Osteoblast (primary cell): ENCODE measurements around the gene RTP5. TPM values are rescaled to one million over a fixed set of nuclear protein-coding genes. Genes with fewer than 3 reads are reported as not detected.
"Not testable (repeated sequence)": the region's sequence is repeated elsewhere in the genome, so short reads cannot be mapped to it uniquely, and the experiment has no call there.

Experiments
- DNase-seq: peaks from one replicate; pipeline ENCODE4 v3.0.0; 2011; ENCODE audit warnings: low spot score, mixed read lengths; ENCODE audit not compliant: insufficient read length; ENCODE audit errors: missing footprints
- H2AFZ ChIP-seq: 2 replicates; pipeline ENCODE4 v1.6.0; 2011; ENCODE audit warnings: mild to moderate bottlenecking, low read length
- H3K27ac ChIP-seq: 2 replicates; pipeline ENCODE4 v1.5.1; 2011; ENCODE audit warnings: mild to moderate bottlenecking, low read depth, low read length, moderate library complexity
- H3K27me3 ChIP-seq: 2 replicates; pipeline ENCODE4 v1.6.0; 2012; ENCODE audit warnings: mild to moderate bottlenecking, control low read depth, inconsistent platforms, low read length, moderate library complexity; ENCODE audit not compliant: insufficient read depth
- H3K36me3 ChIP-seq: 2 replicates; pipeline ENCODE4 v1.5.1; 2011; ENCODE audit warnings: mild to moderate bottlenecking, low read length, control low read depth, moderate library complexity; ENCODE audit not compliant: insufficient read depth
- H3K4me1 ChIP-seq: 2 replicates; pipeline ENCODE4 v1.5.1; 2011; ENCODE audit warnings: mild to moderate bottlenecking, low read length, control low read depth, moderate library complexity; ENCODE audit not compliant: insufficient read depth
- H3K4me2 ChIP-seq: 2 replicates; pipeline ENCODE4 v1.6.0; 2011; ENCODE audit warnings: mild to moderate bottlenecking, low read length; ENCODE audit not compliant: insufficient read depth
- H3K4me3 ChIP-seq: fragments of 200-600 bp; sonication (generic); 3 replicates; pipeline ENCODE4 v1.5.1; 2012; ENCODE audit warnings: mild to moderate bottlenecking, low read length, inconsistent platforms; ENCODE audit not compliant: insufficient read depth
- H3K79me2 ChIP-seq: 2 replicates; pipeline ENCODE4 v1.6.0; 2012; ENCODE audit warnings: mild to moderate bottlenecking, low read length, control low read depth, inconsistent platforms; ENCODE audit not compliant: insufficient read depth
- H3K9me3 ChIP-seq: 2 replicates; pipeline ENCODE4 v1.5.1; 2011; ENCODE audit warnings: low read depth, low read length, control low read depth
- H4K20me1 ChIP-seq: 2 replicates; pipeline ENCODE4 v1.6.0; 2012; ENCODE audit warnings: mild to moderate bottlenecking, low read length, control low read depth; ENCODE audit not compliant: insufficient read depth
- total RNA-seq: library from RNA; depleted of rRNA; stranded (reverse); fragments of >200 nt; gene quantifications from 2 replicates; pipeline ENCODE4 v1.2.3, GENCODE V29; 2012
- TF ChIP-seq, protein P1 (sequence below): IDR thresholded peaks from 2 replicates; pipeline ENCODE4 v1.5.1; 2011; ENCODE audit warnings: mild to moderate bottlenecking, low read depth, low read length, moderate library complexity; ENCODE audit errors: extremely low read depth

The RTP5 gene
- total RNA-seq, 1 donor, result not detected

GRCh38 chr2:241874277-241874925 lies 4.9 kb downstream of the RTP5 start:
- H3K4me3 ChIP-seq, result no peak overlapping the region
- no peak overlapping the region for H2AFZ ChIP-seq
- H3K27me3 ChIP-seq, result no peaks in the 10 kb centered on the region
- H4K20me1 ChIP-seq, result no peaks in the 10 kb centered on the region
- H3K27ac ChIP-seq, result no peak overlapping the region
- H3K4me2 ChIP-seq, result no peak overlapping the region
- no peaks in the 10 kb centered on the region for H3K9me3 ChIP-seq
- no peak for DNase-seq
- TF ChIP-seq, protein P1, sequence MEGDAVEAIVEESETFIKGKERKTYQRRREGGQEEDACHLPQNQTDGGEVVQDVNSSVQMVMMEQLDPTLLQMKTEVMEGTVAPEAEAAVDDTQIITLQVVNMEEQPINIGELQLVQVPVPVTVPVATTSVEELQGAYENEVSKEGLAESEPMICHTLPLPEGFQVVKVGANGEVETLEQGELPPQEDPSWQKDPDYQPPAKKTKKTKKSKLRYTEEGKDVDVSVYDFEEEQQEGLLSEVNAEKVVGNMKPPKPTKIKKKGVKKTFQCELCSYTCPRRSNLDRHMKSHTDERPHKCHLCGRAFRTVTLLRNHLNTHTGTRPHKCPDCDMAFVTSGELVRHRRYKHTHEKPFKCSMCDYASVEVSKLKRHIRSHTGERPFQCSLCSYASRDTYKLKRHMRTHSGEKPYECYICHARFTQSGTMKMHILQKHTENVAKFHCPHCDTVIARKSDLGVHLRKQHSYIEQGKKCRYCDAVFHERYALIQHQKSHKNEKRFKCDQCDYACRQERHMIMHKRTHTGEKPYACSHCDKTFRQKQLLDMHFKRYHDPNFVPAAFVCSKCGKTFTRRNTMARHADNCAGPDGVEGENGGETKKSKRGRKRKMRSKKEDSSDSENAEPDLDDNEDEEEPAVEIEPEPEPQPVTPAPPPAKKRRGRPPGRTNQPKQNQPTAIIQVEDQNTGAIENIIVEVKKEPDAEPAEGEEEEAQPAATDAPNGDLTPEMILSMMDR, result no peak
- no peaks in the 10 kb centered on the region for H3K4me1 ChIP-seq
- H3K36me3 ChIP-seq, result no peaks in the 10 kb centered on the region
- no peaks in the 10 kb centered on the region for H3K79me2 ChIP-seq

GRCh38 chr2:241875754-241876527 lies 6.4 kb downstream of the RTP5 start:
- not testable (repeated sequence) for H2AFZ ChIP-seq, H3K4me1 ChIP-seq, H3K27ac ChIP-seq, DNase-seq, H3K4me2 ChIP-seq, H3K9me3 ChIP-seq, H3K4me3 ChIP-seq, H3K27me3 ChIP-seq, H3K36me3 ChIP-seq, H3K79me2 ChIP-seq, H4K20me1 ChIP-seq
- TF ChIP-seq, protein P1, result peak; percentile 37

- no peaks in the 10 kb centered on the region for H3K79me2 ChIP-seq
- no peak overlapping the region for H2AFZ ChIP-seq
- peaks cover 7% of the 10 kb centered on the region for H3K4me1 ChIP-seq
- H3K4me3 ChIP-seq, result no peak overlapping the region
- no peaks in the 10 kb centered on the region for H4K20me1 ChIP-seq
- H3K36me3 ChIP-seq, result no peaks in the 10 kb centered on the region
- no peak overlapping the region for H3K4me2 ChIP-seq
- no peaks in the 10 kb centered on the region for H3K27me3 ChIP-seq
- no peak overlapping the region for H3K27ac ChIP-seq
- H3K9me3 ChIP-seq, result no peaks in the 10 kb centered on the region
- TF ChIP-seq, protein P1, result no peak
- no peak for DNase-seq
Observed at GRCh38 chr2:241876528-241877196, 7.1 kb downstream of the RTP5 start.

- DNase-seq, result no peak
- no peak overlapping the region for H2AFZ ChIP-seq
- H3K4me1 ChIP-seq, result peaks cover 12% of the 10 kb centered on the region
- no peak overlapping the region for H3K27ac ChIP-seq
- no peaks in the 10 kb centered on the region for H3K36me3 ChIP-seq
- no peaks in the 10 kb centered on the region for H3K79me2 ChIP-seq
- no peak overlapping the region for H3K4me2 ChIP-seq
- no peaks in the 10 kb centered on the region for H3K9me3 ChIP-seq
- no peaks in the 10 kb centered on the region for H4K20me1 ChIP-seq
- H3K4me3 ChIP-seq, result no peak overlapping the region
- TF ChIP-seq, protein P1, result no peak
- H3K27me3 ChIP-seq, result no peaks in the 10 kb centered on the region
Observed at GRCh38 chr2:241877197-241877685, 7.7 kb downstream of the RTP5 start.
